Cardiac muscle cell (in vitro differentiated cells and primary cell): ENCODE results near the gene NUAK1. TPM values are rescaled to one million over a fixed set of nuclear protein-coding genes. Genes with fewer than 3 reads are reported as not detected.

Experiments
- DNase-seq, 2 donors: peaks; one replicate each; pipeline versions ENCODE4 v3.0.0 to v3.0.0-alpha.2; 2010 to 2017; ENCODE audit warnings: low read depth in 1 of 2, low spot score in 1 of 2
- H3K27ac ChIP-seq: fragments of 200-600 bp; sonication (generic); 2 replicates; pipeline ENCODE4 v1.5.1; 2016
- H3K27me3 ChIP-seq: fragments of 200-600 bp; sonication (generic); 2 replicates; pipeline ENCODE4 v1.6.0; 2016; ENCODE audit warnings: control low read depth
- H3K36me3 ChIP-seq: fragments of 200-600 bp; sonication (generic); 2 replicates; pipeline ENCODE4 v1.5.1; 2016; ENCODE audit warnings: control low read depth
- H3K4me1 ChIP-seq: fragments of 200-600 bp; sonication (generic); 2 replicates; pipeline ENCODE4 v1.8.1; 2017; ENCODE audit warnings: low read depth, mild to moderate bottlenecking, mixed run types
- H3K4me3 ChIP-seq: fragments of 200-600 bp; sonication (generic); 2 replicates; pipeline ENCODE4 v1.5.1; 2016; ENCODE audit warnings: mild to moderate bottlenecking
- H3K9me3 ChIP-seq: fragments of 200-600 bp; sonication (generic); 2 replicates; pipeline ENCODE4 v1.5.1; 2017; ENCODE audit warnings: low read depth, mild to moderate bottlenecking, control low read depth
- CTCF ChIP-seq: IDR thresholded peaks from 2 replicates; pipeline ENCODE4 v1.5.1; 2012; ENCODE audit warnings: low read depth, mild to moderate bottlenecking, low read length
- polyA plus RNA-seq: library from polyadenylated mRNA; unstranded; fragments of >200 nt; fragmentation: Nextera tagmentation; extraction: Ambion mirVana; gene quantifications from 2 replicates; pipeline ENCODE4 v1.2.1, GENCODE V29; 2016
- total RNA-seq: library from RNA; depleted of rRNA; stranded (reverse); fragments of >200 nt; gene quantifications from 2 replicates; pipeline ENCODE4 v1.2.3, GENCODE V29; 2016

The NUAK1 gene
- total and polyA plus RNA-seq, 2 experiments from 2014 or later = 2.9 to 7.2 TPM

DNA sequence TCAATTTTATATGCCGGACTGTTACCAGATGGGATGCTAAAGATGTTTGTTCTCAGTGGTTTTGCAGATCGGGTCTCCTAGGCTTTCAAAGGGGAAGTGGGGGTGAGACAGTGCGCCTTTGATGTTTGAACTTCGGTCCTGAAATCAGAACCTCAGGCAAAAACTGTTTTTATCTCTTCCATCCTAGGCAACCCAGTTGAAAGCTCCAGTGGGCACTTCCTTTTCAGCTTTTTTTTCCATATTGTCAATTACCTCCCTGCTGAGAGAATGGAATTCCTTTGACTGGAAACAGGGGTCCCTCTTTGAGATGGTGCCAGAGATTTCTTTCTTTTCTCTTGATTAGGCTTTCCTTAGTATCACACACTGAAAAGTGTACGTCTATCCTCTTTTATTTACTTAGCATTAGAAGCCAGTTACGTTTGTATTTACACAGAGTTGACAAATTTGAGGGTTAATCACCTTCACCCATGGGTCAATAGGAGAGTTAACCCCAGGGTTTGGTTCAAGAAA is 40.0 kb downstream of the NUAK1 start:
- H3K27ac ChIP-seq = no peak overlapping the region
- H3K4me3 ChIP-seq = no peak overlapping the region
- H3K9me3 ChIP-seq = no peaks in the 10 kb centered on the region
- no peak for TF ChIP-seq CTCF
- DNase-seq = no peak
- H3K27me3 ChIP-seq = no peaks in the 10 kb centered on the region
- H3K4me1 ChIP-seq = peaks cover 15% of the 10 kb centered on the region
- no peaks in the 10 kb centered on the region for H3K36me3 ChIP-seq

GRCh38 chr12:106097011-106097410 is 41.7 kb downstream of the NUAK1 start:
- peaks cover 10% of the 10 kb centered on the region for H3K4me1 ChIP-seq
- H3K27ac ChIP-seq = no peak overlapping the region
- no peak for TF ChIP-seq CTCF
- no peaks in the 10 kb centered on the region for H3K27me3 ChIP-seq
- H3K4me3 ChIP-seq = no peak overlapping the region
- no peaks in the 10 kb centered on the region for H3K36me3 ChIP-seq
- H3K9me3 ChIP-seq = no peaks in the 10 kb centered on the region
- no peak for DNase-seq

DNA sequence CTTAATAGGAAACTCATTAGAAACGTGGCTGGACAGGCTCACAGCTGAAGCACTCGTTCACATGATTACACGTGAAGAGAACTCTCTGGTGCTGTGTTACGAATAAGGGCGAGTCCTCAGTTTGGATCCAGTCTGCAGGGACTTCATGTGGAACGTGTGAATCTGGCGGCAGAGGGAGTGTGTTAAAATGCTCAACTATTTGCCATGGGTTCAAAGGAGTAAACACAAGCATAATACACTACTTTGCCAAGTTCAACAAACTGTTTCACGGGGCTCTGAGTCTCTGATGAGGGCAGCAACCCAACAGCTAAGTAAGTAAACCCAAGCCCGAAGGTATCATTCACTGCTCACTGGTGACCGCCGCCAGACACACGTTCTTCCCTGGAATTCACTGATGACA is 42.4 kb downstream of the NUAK1 start:
- Histone ChIP-seq H3K27ac (no peak overlapping the region), H3K4me1 (peaks cover 4% of the 10 kb centered on the region), H3K4me3 (no peak overlapping the region), H3K36me3 (no peaks in the 10 kb centered on the region), H3K9me3 (no peaks in the 10 kb centered on the region), H3K27me3 (no peaks in the 10 kb centered on the region)
- no peak for DNase-seq
- TF ChIP-seq CTCF = no peak

DNA sequence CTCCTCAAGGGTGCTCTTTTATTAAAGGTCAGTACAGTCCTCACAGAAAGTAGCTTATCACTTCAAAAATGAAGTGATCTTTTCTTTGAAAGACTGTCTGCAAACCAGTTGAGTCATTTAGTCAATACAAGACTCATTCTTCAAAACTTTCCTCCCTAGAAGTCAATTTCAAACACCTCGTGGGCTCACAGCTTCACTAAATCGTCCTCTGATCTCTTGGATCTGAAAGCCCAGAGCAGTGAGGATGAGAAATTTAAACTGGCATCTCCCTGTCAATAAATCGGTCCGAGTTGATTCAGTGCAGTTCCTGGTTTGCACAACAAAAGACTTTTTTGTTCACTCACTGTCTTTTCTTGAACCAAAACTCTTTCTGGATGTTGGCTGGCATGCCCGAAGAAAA is 44.5 kb downstream of the NUAK1 start:
- Histone ChIP-seq H3K36me3 (no peaks in the 10 kb centered on the region), H3K4me3 (no peak overlapping the region), H3K27ac (no peak overlapping the region), H3K27me3 (no peaks in the 10 kb centered on the region), H3K4me1 (no peaks in the 10 kb centered on the region), H3K9me3 (no peaks in the 10 kb centered on the region)
- no peak for TF ChIP-seq CTCF
- no peak for DNase-seq

GRCh38 chr12:106093246-106093645 is 45.5 kb downstream of the NUAK1 start:
- Histone ChIP-seq H3K27ac (no peak overlapping the region), H3K36me3 (no peaks in the 10 kb centered on the region), H3K27me3 (no peaks in the 10 kb centered on the region), H3K9me3 (no peaks in the 10 kb centered on the region), H3K4me3 (no peak overlapping the region), H3K4me1 (no peaks in the 10 kb centered on the region)
- TF ChIP-seq CTCF = no peak
- DNase-seq = no peak

GRCh38 chr12:106091446-106091820 is 47.3 kb downstream of the NUAK1 start:
- TF ChIP-seq CTCF = no peak
- H3K9me3 ChIP-seq = no peaks in the 10 kb centered on the region
- H3K36me3 ChIP-seq = no peaks in the 10 kb centered on the region
- H3K4me1 ChIP-seq = no peaks in the 10 kb centered on the region
- H3K27me3 ChIP-seq = no peaks in the 10 kb centered on the region
- DNase-seq = no peak
- H3K4me3 ChIP-seq = no peak overlapping the region
- H3K27ac ChIP-seq = no peak overlapping the region
